IPS-NIHi7 (cell line): Measurements from ENCODE around the gene ZFPM1.
A peak's percentile ranks its signal among the peaks of the same experiment; 100 is the strongest.

Source experiments
- DNase-seq: peaks from one replicate; pipeline ENCODE4 v3.0.0; 2012; ENCODE audit warnings: mixed read lengths; ENCODE audit errors: extremely low spot score

Gene ZFPM1

DNA sequence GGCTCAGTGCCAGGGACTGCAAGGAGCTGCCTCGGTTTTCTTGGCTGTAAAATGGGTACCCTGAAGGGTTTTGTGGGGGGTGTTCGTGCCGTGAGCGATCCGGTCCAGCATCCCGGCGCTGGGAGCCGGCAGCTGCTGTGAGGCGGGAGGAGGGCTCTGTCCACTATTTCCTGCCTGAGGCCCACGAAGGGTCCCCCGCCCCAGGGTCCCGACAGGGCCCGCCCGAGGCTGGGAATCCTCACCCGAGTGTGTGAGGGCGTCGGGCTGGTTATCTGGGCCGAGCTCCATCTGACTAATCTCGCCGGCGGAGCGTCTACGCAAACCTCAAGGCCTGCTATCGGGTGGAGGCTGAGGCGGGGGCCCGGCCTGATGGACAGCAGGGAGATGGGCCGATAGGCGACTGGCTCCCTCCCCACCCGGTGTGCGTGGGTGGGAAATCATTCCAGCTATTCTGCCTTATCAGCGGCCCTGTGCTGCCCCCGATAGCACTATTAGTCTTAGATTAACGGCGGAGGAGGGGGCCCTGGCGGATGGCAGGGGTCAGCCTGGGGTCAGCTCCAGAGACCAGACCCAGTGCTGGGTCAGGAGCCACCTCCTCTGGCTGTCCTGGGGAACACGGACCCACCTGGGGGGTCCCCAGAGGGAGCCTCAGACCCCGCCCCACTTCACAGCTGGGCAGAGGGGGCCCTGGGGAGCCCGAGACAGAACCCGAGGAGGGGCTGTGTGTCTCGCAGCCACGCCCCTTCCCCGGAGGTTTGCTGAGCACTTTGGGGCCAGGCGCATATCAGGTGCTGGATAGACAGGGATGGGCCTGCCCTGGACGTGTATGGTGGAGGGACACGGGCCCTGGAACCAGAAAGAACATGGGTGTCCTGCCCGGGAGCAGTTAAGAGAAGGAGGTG, 44.7 kb downstream of the ZFPM1 start:
- peak; percentile 59 for DNase-seq

DNA sequence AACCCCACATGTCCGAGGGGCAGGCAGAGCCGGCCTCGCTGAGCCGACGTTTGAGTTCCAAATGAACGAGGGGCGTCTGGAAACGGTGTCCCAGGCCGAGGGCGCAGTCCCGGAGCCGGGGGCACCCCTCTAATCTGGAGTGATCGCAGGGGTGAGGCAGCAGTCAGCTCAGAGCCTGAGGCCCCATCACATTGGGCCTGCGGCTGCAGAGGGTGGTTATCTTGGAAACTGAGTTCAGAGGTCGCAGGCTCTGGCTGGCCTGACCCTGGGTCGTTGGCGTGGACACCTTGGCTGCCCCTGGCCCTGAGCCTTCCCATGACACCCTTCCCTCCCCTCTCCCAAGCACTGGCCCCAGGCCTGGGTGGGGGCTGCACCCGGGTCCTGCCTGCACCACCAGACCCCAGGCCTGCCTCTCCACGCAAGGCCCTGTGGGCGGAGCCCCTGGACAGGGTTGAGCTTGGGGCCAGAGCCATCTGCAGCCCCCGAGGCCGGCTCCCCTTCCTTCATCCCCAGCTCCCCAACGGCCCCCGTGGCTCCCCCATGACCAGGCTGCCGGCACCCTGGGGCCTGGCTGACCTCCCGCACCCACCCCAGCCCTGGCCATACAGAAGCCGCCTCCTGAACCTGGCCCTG, 45.6 kb downstream of the ZFPM1 start:
- no peak for DNase-seq

DNA sequence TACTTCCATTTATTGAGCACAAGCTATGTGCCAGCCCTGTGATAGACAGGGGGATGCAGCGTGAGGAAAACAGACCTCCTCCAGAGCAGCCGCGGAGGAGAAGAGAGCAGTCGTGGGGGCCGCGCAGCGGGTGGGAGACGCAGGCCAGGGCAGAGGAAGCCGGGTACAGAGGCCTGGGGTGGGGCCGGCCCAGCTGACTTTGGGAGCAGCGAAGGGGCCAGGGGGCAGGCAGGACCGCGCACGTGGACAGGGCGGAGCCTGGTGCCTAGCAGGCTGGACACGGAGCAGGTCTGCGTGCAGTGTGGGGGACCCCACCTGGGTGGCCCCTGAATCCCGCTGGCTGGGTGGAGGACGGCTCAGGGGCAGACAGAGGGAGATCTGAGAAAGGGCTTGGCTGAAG, 46.2 kb downstream of the ZFPM1 start:
- DNase-seq: no peak

DNA sequence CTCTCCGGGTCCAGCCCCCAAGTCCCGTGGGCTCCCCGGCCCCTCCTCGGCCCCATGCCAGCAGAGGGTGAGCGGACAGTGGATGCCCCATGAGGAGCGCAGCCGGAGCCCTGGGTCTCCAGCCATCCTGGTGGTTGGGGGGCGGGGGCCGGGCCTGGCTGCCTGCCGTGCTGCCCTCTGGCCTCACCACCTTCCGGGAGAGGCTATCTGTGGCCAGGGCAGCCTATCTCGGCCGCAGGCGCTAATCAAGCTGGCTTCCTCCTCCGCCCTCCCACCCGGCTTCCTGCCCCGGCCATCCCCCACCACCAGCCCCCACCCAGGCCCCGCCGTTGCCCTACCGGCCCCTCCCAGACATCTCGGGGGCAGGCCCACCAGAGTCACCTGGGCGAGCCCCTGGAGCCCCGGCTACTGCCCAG, 46.8 kb downstream of the ZFPM1 start:
- no peak for DNase-seq

DNA sequence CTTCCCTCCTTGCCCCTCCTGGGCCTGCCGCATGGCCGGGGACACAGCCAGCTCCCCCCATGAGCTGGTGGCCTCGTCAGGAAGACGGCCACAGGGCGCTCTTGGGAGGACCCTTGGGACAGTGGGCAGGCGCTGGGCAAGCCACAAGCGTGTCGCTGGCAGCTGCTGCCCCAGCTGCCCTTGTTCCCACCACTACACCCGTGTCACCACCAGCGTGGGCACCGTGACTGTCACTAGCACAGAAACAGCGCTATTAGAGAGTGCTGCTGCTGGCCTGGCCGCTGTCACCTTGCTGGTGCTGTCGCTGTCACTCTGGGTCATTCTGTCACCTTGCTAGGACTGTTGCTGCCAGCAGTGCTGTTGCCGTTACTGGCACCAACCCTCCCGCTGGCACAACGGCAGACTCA, 47.2 kb downstream of the ZFPM1 start:
- DNase-seq: no peak

DNA sequence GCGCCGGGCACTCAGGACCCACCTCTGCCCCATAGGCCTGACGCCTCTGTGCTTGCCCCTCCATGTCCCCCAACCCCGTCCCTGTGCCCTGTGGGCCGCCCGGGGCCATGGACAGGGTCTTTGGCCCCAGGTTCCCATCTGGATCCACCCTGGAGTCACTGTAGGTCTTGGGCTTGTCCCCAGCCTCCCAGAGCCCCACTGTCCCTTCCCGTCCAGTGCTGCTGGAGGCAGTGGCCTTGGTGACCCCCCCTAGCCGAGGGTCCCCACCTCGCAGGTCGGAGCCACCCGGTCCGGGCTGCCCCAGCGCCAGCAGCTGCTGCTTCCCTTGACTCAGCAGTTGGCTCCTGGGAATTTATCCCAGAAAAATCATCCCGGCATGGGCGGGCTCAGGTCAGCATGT, 49.3 kb downstream of the ZFPM1 start:
- DNase-seq: no peak

DNA sequence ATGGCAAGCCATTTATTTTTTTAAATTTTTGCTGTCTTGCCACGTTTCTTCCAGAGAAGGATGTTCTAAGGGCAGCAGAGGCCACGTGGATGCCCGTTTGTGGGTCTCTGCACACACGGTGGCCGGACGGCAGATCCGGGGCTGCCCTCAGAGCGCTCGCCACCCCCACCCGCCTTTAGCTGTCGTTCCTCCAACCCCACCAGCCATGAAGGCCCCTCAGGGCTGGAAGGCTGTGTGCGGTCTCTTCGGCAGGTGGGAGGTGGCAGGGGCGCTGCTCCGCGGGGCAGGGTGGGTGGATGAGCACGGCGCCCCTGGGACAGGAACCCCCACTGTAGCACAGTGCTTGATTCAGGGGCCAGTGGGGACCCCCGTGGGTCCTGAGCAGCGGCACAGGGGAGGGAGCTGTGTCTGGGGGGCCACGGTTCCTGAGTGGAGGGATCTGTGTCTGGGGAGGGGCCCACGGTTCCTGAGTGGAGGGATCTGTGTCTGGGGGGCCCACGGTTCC, 49.7 kb downstream of the ZFPM1 start:
- no peak for DNase-seq

DNA sequence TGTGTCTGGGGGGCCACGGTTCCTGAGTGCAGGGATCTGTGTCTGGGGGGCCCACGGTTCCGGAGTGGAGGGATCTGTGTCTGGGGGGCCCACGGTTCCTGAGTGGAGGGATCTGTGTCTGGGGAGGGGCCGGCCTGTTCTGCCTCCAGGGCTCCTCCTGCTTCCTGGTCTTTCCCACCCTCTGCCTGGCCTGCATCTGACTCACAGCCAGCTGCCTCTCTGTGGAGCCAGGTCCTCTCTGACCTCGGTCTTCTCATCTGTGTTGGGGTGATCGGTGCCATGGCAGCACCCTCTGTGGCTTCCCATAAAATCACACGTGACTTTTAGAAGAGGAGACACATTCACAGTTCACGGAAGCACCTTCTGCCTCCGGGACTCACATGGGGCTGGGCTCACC, 50.3 kb downstream of the ZFPM1 start:
- no peak for DNase-seq

DNA sequence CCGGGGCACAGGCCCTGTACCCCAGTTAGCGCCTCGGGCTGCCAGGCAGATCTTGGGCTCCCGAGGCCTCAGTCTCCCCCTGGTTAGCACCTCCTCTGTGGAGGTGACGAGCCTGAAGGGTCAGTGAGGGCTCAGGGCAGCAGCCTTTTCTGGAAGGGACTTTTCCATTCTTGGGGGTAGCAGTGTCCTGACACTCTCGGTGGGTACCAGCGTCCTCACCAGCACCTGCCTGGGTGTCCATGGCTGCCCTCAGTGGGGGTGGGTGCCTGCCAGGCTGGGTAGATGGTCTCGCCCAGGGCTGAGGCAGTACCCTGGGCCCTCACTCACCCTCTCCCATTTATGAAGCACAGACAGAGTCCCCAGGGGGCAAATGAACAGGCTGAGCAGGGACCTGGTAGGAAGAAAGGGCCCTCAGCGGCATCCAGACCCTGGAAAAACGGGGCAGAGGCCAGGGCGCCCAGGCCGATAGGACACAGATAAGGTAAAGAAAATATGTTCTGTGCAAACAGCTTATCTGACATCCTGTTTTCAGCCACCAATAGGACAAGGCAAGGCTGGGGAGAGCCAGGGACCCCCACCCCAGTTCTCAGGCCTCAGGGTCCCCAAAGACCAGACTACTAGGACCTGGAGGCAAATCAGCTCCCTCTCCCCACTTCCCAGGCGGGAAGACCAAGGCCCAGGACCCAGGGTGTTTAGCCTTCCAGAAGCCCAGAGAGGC, 50.9 kb downstream of the ZFPM1 start:
- DNase-seq: no peak

DNA sequence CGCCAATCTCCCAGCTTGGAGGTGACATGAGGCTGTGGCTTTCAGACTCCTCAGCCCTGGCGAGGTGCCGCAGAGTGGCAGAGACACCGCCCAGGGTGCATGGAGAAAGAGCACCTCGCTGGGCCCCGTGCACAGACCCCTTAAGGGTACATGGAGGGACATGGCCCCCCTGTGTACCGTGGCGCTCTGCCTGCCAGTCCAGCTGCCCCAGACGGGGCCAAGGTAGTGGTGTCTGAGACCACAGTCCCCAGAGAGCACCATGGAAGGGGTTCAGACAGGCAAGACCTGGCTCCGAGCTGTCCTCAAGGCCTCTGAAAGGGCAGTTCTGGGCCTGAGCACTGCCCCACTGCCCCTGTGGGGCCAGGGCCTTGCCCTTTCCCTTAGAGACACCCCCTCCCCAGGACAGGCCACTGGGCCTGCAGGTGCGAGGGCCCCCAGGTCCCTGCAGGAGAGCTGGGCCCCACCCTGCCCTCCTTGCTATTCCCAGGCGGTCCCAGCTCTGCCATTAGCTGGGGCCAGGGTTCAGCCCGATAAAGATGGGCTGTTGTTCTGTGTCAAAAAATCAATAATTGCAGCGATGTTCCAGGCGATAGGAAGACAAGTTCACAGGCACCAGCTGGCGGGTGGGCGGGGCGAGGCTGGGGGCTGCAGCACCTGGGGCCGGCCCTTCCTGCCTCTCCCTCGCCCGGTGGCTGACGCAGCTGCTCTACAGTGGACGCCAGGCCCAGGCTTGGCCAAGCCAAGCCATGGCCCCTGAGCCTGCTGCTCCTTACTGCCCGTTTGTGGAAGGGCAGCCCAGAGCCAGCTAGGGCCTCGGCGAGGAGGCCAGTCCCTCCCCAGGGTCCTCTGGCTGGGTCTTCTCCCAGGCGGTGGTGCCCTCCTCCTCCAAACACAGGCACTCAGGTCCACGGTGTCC, 51.7 kb downstream of the ZFPM1 start:
- no peak for DNase-seq

DNA sequence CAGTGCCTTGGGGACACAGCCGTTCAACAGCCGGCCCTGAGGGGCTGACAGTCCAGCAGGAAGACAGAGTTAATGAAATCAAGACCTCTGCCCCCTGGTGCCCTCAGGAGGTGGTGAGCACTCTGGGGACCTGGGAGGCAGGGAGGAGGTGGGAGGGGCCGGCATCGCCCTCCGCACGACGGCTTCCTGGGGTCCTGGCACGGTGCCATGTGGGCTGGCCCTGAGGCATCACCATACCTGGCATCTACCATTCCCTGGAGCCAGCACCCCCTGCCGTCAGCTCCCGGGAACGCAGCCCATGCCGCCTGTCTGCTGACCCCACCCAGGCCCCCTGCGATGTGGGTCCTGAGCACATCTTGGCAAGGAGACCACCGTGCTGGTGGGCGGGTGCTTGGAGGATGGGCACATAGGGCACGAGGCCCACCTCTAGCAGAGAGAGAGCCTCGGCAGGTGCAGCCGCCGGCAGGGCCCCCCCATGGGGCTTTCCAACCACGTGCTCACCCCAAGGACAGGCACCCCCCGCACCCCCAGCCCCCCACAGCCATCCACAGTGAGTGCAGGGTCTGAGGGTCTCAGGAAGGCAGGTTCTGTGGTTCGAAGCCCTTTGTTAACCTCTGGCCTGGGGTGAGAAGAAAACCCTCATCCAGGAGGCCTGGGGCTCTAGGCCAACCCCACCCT, 52.5 kb downstream of the ZFPM1 start:
- DNase-seq: peak; percentile 51

DNA sequence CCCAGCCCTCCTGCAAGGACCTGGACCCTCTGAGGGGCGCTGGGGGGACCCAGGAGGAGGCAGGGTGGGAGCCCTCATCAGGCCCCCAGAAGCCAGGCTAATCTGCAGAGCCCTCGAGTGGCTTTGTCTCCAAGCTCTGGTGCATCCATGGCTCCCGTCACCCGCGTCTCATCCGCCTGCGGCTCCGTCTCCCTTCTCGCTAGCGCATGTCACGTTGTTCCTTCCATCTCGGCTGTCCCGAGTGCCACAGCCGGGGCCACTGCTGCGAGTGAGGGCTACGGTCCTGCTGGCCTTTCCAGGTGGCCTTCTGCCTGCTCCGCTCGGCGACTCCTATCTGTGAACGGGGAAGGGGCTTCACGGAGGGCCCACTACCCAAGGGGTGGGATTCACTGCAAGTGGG, 53.6 kb downstream of the ZFPM1 start:
- DNase-seq: no peak

DNA sequence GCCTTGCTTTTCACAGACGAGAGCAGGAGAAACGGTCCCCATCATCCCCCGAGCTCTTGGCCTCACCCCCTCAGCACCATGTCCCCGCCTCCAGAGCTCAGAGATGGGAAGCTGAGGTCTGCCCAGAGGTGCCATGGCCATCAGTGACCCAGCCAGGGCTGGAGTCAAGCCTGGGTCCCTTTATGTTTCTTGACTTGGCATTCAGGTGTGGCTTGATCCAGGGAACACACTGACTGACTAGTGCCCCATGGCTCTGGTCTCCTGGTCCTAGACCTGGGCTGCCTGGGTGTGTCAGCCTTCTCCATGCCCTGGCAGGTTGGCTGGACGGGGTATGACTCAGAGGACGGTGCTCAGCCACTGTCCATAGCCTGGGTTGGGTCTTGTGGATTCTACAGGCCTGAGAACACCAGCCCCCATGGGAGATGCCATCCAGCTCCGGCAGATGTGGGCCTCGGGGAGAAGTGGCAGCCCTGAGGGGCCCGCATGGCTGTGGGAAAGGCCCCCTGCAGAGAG, 54.2 kb downstream of the ZFPM1 start:
- DNase-seq: no peak

DNA sequence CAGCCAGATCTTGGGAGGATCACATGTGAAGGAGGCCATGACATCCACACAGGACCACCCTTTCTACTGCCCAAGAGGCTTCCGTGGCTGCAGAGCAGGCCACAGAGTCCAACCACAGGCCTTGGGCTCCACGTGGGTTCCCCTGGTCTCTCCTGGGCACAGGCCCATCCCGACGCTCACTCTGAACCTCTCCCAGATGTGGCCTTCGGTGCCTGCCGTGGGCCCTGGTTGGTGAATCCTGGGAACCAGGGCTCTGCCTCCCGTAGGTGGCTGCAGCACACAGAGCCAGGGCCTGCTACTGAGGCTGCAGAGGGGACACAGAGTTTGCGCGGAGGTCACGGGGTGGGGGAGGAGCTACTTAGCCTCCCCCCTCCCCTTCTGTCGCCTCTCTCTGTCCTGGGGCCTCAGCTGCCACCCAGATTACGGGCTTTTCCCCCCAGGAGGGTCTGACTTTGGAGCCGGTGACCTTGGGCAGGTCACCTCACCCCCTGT, 55.3 kb downstream of the ZFPM1 start:
- DNase-seq: no peak

DNA sequence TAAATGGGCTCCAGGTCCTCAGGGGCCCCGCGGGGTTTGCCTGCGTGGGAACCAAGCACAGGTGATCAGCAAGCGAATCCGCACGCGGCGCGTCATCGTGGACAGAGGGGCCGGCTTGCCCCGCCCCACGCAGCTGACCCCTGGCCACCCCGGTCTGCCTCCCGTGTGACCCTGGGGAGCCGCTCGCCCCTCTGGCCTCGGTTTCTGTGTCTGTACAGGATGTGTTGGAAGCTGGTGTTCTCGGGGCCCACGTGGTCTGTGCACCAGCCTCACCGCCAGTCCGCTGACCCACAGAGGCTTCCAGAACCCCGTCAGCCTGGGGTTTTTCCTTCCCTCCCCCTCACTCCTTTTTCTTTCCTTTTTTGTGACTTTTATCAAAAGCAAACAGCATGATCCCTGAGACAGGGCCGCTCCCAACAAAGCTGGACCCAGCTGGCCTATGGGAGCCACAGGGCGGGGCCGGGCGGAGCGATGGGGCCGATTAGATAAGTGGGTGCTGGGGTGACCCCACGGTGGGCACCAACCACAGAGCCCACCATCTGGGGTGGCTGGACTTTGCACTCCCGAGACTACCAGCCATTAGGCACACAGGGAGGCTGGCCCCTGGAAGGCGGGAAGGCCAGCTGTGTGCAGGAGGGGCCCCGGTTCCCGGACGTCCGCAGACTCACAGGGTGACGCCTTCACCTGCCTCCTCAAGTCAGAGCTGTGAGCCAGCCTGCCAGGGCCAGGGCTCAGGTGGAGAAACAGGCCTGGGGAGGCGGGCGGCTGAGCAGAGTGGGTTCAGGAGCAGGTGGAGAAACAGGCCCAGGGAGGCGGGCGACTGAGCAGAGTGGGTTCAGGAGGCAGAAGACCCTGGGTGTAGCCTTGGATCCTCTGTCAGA, 56.0 kb downstream of the ZFPM1 start:
- no peak for DNase-seq

DNA sequence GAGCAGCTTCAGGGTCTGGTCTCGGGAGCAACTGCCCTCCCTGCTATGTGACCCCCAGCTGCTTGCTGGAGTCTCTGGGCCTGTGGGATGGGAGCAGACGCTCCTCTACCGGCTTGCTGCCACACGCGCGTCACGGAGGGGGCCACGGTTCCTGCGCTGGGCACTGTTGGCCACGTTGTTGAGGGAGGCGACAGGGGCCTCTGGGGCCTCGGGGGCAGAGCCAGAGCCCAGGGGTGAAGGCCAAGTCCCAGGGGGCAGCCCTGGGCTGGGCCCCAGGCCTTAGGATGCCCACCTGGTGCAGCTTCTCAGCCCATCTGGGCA, 56.6 kb downstream of the ZFPM1 start:
- DNase-seq: no peak

DNA sequence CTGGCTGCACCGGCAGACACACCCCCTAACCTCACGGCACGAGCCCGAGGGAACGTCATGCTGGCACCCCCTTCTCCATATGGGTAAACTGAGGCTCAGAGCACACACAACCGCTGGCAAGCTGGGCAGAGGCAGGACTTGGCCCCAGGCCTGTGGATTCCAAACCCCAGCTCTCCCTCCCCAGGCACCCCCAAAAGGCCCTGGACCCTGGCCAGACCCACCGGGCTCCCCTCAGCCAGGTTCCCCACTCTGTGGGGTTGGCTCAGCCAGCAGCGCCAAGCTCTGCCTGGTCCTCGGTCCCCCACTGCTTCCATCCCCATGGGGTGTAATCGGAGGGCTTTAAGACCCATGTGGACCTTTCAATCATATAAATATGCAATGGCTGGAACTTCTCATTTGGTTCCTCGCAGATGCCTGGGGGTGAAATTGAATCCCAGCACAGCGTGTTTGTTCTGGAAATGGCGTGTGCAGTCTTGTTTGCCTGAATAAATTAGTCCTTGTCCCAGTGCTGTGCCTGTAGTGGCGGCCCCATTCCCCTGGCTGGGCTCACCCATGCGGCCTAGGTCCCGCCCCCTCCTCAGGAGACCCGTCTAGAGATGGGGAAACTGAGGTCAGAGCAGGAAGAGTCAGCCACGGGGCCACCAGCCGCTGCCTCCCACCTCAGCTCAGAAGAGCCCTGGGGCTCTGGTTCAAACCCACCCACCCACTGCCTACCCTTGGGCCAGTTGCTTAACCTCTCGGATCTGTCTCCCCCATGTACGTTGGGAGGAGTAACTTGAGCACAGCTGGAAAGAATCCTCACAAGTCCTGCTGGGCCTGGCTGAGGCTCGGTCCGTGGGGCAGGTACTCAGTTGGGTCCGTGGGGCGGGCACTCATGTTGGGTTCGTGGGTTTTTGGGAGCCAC, 57.3 kb downstream of the ZFPM1 start:
- no peak for DNase-seq

DNA sequence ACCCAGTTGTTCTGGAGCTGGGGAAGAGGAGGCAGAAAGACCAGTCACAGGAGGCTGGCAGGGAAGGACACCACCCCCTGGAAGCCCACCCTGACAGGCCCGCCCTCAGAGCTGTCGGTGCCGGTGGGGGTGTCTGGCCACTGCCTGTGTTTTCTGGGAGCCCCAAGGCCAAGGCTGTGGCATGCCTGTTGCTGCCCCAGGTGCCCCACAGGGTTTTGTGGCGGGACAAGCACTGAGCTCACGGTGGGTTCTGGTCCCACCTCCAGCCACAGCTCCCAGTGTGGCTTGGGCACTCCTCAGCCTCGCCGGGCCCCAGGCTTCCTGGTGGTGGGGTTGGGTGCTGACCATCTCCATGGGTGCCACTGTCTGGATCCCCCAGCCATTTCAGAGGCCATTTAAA, 58.0 kb downstream of the ZFPM1 start:
- no peak for DNase-seq

DNA sequence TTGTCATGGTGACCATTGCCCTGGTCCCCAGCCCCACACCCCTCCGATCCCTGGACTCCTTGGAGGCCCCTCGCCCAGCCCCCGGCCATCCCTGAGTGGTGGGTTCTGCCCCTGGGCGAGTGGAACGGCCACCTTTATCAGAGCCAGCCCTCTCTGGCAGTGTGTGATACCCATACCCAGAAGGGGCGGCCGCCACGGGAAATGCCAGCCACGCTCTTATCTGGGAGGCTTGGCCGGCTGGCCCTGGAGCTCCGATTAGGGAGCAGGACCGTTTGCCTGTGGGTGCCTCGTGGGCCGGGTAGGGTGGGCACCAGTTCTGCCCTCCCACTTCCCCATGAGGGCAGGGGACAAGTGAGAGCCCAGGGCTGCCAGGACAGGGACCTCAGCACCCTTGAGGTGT, 58.8 kb downstream of the ZFPM1 start:
- DNase-seq: no peak
